GM21825 (cell line): ENCODE measurements around the gene AIPL1.

Experiments used
- ATAC-seq: cut with Tn5 transposase; IDR thresholded peaks from one replicate; pipeline ENCODE4 v1.9.1; 2021; ENCODE audit warnings: mild to moderate bottlenecking, moderate library complexity; ENCODE audit not compliant: unreplicated experiment

Gene AIPL1

DNA sequence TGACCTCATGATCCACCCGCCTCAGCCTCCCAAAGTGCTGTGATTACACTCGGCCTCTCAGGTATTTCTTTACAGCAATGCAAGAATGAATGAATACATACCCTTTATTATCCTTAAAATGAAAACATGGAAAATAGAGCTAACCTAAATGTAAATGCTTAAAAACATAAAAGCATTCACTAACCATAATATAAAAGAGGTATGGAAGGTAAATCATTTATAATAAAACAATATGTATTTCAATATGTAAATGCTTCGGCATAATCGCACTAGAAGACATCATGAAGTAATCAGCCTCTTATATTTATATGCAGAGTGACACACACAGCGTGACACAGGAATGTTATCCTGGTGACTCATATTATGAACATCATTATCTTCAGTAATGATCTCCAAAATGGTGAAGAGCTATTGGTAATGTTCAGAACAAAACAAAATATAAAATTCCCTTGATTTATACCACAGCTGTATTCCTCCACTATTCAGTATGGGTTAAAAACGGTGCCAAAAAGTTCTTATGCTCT lies 53.9 kb downstream of the AIPL1 start:
- ATAC-seq: no peak

GRCh38 chr17:6377906-6378305 lies 57.0 kb downstream of the AIPL1 start:
- no peak for ATAC-seq

- ATAC-seq: no peak
Observed at GRCh38 chr17:6376931-6377361, 58.0 kb downstream of the AIPL1 start.

- ATAC-seq: no peak
Observed at GRCh38 chr17:6374761-6375312, 60.1 kb downstream of the AIPL1 start.

GRCh38 chr17:6374271-6374691 lies 60.6 kb downstream of the AIPL1 start:
- no peak for ATAC-seq
